Measurements from ENCODE around the gene FZR1. TPM values are rescaled to one million over a fixed set of nuclear protein-coding genes. Genes with fewer than 3 reads are reported as not detected.
A peak's percentile ranks its signal among the peaks of the same experiment; 100 is the strongest.
"Not testable (repeated sequence)": the region's sequence is repeated elsewhere in the genome, so short reads cannot be mapped to it uniquely, and the experiment has no call there.

The FZR1 gene
- total RNA-seq, 4 donors from 2014 or later, result 45.1 to 51.1 (median 47.9) TPM

DNA sequence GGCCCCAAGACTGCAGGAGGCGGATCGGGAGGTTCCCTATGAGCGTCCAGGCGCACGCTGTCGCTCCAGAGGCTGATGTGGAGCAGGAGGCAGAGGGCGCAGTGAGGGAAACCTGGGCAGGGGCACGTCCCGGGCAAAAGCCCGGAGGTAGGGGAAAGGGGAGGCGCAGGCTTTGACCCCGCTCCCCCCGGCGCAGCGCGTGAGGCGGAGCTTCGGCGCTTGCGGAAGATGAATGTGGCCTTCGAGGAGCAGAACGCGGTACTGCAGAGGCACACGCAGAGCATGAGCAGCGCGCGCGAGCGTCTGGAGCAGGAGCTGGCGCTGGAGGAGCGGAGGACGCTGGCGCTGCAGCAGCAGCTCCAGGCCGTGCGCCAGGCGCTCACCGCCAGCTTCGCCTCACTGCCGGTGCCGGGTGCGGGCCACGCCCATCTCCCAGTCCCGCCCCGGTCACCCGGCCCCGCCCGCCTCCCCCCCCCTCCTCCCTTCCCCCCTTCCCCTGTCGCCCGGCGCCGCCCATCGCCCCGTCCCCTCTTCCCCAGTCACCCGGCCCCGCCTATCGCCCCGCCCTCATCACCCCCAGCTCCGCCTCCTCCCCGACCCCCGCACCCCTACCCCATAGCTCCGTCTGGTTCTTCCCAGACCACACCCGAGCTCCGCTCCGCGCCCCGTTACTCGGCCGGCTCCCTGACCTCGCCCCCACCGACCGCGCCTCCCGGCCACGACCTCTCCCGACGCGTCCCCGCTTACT lies 70.8 kb downstream of the FZR1 start:
- Histone ChIP-seq H3K4me1 (peaks cover 43% of the 10 kb centered on the region), H3K4me3 (peak overlapping the region; percentile 40), H3K9me3 (no peaks in the 10 kb centered on the region), H3K36me3 (peaks cover 4% of the 10 kb centered on the region), H3K27me3 (no peaks in the 10 kb centered on the region), H3K27ac (no peak overlapping the region)
- peak in 1 of 2 donors; percentile 71 for DNase-seq (ENCODE audit: low spot score in 2 of 2)
- WGBS, result 47% methylated on average over 60 of the region's 78 CpGs
- no peak for TF ChIP-seq POLR2A (IDR thresholded peaks at IDR 0.05)
- TF ChIP-seq EP300 (IDR thresholded peaks at IDR 0.05), result no peak
- TF ChIP-seq, protein P1, sequence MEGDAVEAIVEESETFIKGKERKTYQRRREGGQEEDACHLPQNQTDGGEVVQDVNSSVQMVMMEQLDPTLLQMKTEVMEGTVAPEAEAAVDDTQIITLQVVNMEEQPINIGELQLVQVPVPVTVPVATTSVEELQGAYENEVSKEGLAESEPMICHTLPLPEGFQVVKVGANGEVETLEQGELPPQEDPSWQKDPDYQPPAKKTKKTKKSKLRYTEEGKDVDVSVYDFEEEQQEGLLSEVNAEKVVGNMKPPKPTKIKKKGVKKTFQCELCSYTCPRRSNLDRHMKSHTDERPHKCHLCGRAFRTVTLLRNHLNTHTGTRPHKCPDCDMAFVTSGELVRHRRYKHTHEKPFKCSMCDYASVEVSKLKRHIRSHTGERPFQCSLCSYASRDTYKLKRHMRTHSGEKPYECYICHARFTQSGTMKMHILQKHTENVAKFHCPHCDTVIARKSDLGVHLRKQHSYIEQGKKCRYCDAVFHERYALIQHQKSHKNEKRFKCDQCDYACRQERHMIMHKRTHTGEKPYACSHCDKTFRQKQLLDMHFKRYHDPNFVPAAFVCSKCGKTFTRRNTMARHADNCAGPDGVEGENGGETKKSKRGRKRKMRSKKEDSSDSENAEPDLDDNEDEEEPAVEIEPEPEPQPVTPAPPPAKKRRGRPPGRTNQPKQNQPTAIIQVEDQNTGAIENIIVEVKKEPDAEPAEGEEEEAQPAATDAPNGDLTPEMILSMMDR (IDR thresholded peaks at IDR 0.05), result no peak
- no peak for TF ChIP-seq POLR2AphosphoS5 (IDR thresholded peaks at IDR 0.05)

DNA sequence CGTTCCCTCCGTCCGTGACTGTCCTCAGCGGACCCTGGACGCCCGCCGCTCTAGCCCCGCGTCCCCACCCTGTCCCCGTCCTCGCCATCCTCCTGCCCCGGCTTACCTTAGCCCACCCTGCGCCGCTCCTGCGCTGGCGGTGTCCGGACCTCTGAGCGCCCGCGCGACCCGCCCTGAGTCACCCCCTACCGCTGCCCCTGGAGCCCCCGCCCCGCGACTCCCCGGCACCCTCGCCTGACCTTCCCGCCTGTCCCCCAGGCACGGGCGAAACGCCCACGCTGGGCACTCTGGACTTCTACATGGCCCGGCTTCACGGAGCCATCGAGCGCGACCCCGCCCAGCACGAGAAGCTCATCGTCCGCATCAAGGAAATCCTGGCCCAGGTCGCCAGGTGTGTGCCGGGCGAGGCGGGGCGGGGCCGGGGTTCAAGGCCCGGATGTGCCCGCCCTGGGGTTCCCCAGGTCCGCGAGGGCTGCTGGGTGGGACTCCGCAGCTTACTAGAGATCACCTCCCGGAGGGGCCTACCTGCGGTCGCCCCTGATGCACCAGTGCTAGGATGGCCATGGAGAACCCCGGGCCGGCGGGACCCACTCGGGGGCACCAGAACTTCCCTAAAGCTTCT lies 71.7 kb downstream of the FZR1 start:
- peak in 1 of 2 donors; percentile 71 for DNase-seq (ENCODE audit: low spot score in 2 of 2)
- Histone ChIP-seq H3K27me3 (no peaks in the 10 kb centered on the region), H3K4me1 (peaks cover 37% of the 10 kb centered on the region), H3K9me3 (no peaks in the 10 kb centered on the region), H3K4me3 (peak overlapping the region; percentile 40), H3K27ac (no peak overlapping the region), H3K36me3 (peaks cover 4% of the 10 kb centered on the region)
- 65% methylated on average over 40 of the region's 60 CpGs for WGBS
- no peak for TF ChIP-seq POLR2AphosphoS5 (IDR thresholded peaks at IDR 0.05)
- TF ChIP-seq, protein P1 (IDR thresholded peaks at IDR 0.05), result no peak
- no peak for TF ChIP-seq POLR2A (IDR thresholded peaks at IDR 0.05)
- TF ChIP-seq EP300 (IDR thresholded peaks at IDR 0.05), result no peak

DNA sequence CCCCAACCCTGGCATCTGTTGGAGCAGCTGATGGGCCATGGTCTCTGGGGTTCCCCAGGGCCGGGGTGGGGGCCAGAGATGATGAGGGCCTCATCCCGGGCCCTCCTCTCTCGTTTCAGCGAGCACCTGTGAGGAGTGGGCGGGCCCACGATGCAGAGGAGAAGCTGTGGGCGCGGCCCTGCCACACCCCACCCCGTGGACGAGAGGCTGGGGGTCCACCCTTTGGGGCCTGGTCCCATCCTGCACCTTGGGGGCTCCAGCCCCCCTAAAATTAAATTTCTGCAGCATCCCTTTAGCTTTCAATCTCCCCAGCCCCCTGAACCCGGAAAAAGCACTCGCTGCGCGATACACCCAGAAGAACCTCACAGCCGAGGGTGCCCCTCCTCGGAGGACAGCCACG lies 72.3 kb downstream of the FZR1 start:
- H3K9me3 ChIP-seq, result no peaks in the 10 kb centered on the region
- H3K27ac ChIP-seq, result no peak overlapping the region
- peaks cover 4% of the 10 kb centered on the region for H3K36me3 ChIP-seq
- no peak for DNase-seq (ENCODE audit: low spot score in 2 of 2)
- TF ChIP-seq, protein P1 (IDR thresholded peaks at IDR 0.05), result no peak
- TF ChIP-seq EP300 (IDR thresholded peaks at IDR 0.05) (no peak), POLR2A (IDR thresholded peaks at IDR 0.05) (no peak), POLR2AphosphoS5 (IDR thresholded peaks at IDR 0.05) (no peak)
- H3K4me3 ChIP-seq, result no peak overlapping the region
- 80% methylated on average over 1 of the region's 17 CpGs for WGBS
- H3K4me1 ChIP-seq, result peaks cover 35% of the 10 kb centered on the region
- H3K27me3 ChIP-seq, result peaks cover under 1% of the 10 kb centered on the region

DNA sequence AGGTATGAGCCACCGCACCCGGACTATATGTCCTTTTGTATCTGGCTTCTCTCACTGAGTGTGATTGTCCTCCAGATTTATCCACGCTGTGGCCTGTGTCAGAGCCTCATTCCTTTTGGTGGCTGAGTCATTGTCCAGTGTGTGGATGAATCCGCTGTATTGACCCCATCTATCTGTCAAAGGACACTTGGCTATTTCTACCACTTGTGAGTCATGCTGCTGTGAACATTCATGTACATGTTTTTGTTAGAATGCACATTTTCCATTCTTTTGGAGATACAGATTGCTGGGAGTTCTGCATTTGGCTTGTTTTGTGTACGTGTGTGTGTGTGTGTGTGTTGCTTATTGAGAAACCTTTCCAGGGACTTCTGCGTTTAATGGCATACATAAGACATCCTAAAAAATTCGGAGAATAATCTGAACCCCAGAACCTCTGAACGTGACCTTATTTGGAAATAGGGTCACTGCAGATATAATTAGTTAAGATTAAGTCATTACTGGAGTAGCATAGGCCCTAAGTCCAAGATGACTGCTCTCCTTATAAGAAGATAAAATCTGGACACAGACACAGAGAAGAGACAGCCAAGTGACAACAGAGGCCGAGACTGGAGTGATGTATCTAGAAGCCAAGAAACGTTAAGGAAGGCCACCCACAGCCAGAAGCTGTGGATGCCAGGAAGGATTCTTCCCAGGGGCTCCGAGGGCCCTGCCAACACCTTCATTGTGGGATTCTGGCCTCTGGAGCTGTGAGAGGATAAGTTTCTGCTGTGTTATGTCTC lies 74.2 kb downstream of the FZR1 start:
- peaks cover under 1% of the 10 kb centered on the region for H3K36me3 ChIP-seq
- no peak for DNase-seq (ENCODE audit: low spot score in 2 of 2)
- no peaks in the 10 kb centered on the region for H3K9me3 ChIP-seq
- no peak overlapping the region for H3K27ac ChIP-seq
- TF ChIP-seq POLR2A (IDR thresholded peaks at IDR 0.05), result no peak
- no peak for TF ChIP-seq POLR2AphosphoS5 (IDR thresholded peaks at IDR 0.05)
- TF ChIP-seq, protein P1 (IDR thresholded peaks at IDR 0.05), result no peak
- TF ChIP-seq EP300 (IDR thresholded peaks at IDR 0.05), result no peak
- peaks cover 27% of the 10 kb centered on the region for H3K4me1 ChIP-seq
- WGBS, result 49% methylated on average over 11 of the region's 11 CpGs
- no peak overlapping the region for H3K4me3 ChIP-seq
- peaks cover 8% of the 10 kb centered on the region for H3K27me3 ChIP-seq

DNA sequence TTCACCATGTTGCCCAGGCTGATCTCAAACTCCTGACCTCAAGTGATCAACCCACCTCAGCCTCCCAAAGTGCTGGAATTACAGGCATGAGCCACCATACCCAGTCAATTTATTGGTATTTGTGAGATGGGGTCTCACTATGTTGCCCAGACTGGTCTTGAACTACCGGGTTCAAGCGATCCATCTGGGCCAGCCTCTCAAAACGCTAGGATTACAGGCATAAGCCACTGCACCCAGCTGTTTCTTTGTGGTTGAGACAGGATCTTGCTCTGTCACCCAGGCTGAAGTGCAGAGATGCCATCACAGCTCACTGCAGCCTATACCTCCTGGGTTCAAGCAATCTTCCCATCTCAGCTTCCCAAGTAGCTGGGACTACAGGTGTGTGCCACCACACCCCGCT lies 75.7 kb downstream of the FZR1 start:
- DNase-seq (ENCODE audit: low spot score in 2 of 2); H3K4me3 ChIP-seq; H3K36me3 ChIP-seq; H3K9me3 ChIP-seq; H3K27ac ChIP-seq: not testable (repeated sequence)
- peaks cover 23% of the 10 kb centered on the region for H3K27me3 ChIP-seq
- 90% methylated on average over 4 of the region's 4 CpGs for WGBS
- H3K4me1 ChIP-seq, result peaks cover 27% of the 10 kb centered on the region

DNA sequence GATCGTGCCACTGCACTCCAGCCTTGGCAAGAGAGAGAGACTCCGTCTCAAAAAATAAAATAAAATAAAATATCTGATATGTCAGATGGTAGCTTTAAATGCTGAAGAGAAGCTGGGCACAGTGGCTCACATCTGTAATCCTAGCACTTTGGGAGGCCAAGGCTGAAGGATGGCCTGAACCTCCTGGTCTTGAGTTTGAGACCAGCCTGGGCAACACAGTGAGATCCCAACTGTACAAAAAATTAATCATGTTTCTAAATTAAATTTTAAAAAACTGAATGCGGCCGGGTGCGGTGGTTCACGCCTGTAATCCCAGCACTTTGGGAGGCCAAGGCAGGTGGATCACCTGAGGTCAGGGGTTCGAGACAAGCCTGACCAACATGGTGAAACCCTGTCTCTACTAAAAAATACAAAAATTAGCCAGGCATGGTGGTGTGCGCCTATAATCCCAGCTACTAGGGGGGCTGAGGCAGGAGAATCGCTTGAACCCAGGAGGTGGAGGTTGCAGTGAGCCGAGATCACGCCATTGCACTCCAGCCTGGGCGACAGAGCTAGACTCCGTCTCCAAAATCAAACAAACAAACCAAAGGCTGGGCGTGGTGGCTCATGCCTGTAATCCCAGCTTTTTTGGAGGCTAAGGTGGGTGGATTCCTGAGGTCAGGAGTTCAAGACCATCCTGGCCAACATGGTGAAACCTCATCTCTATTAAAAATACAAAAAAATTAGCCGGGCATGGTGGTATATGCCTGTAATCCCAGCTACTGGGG lies 78.1 kb downstream of the FZR1 start:
- H3K36me3 ChIP-seq; DNase-seq (ENCODE audit: low spot score in 2 of 2); H3K4me3 ChIP-seq; H3K9me3 ChIP-seq; H3K27ac ChIP-seq: not testable (repeated sequence)
- WGBS, result 91% methylated on average over 15 of the region's 15 CpGs
- H3K4me1 ChIP-seq, result peaks cover 21% of the 10 kb centered on the region
- H3K27me3 ChIP-seq, result peaks cover 25% of the 10 kb centered on the region

Measured in suprapubic skin (tissue), 4 donors.